Esophagus muscularis mucosa (tissue), 4 donors: ENCODE measurements around the gene HMG20B. TPM values are rescaled to one million over a fixed set of nuclear protein-coding genes. Genes with fewer than 3 reads are reported as not detected.

Experiments
- DNase-seq: peaks from one replicate; pipeline ENCODE4 v3.0.0-alpha.2; 2017; ENCODE audit errors: extremely low spot score
- H3K27ac ChIP-seq, 4 donors: fragments of 200-600 bp; sonication (generic); replicated peaks in 1 of 4; 1 replicate in 3 of 4; 2 replicates in 1 of 4; pipeline ENCODE4 v1.5.1; 2016 to 2019; ENCODE audit warnings: mild to moderate bottlenecking in 1 of 4
- H3K27me3 ChIP-seq, 4 donors: fragments of 200-600 bp; sonication (generic); one replicate each; pipeline versions ENCODE4 v1.5.1 to v1.6.0; 2016 to 2019
- H3K36me3 ChIP-seq, 4 donors: fragments of 200-600 bp; sonication (generic); one replicate each; pipeline ENCODE4 v1.5.1; 2016 to 2019
- H3K4me1 ChIP-seq, 4 donors: fragments of 200-600 bp; sonication (generic); one replicate each; pipeline ENCODE4 v1.5.1; 2016 to 2019
- H3K4me3 ChIP-seq, 4 donors: fragments of 200-600 bp; sonication (generic); 1 replicate in 2 of 4; 2 replicates in 2 of 4; pipeline ENCODE4 v1.5.1; 2016 to 2019; ENCODE audit warnings: mild to moderate bottlenecking in 4 of 4, moderate library complexity in 1 of 4
- H3K9me3 ChIP-seq, 4 donors: fragments of 200-600 bp; sonication (generic); 1 replicate in 3 of 4; 2 replicates in 1 of 4; pipeline ENCODE4 v1.5.1; 2016 to 2019
- CTCF ChIP-seq, 3 experiments: fragments of 200-600 bp in 2 of 3; fragments of 450-650 bp in 1 of 3; sonication (generic) in 2 of 3; IDR thresholded peaks; one replicate each; pipeline ENCODE4 v1.5.1; 2017 to 2019; ENCODE audit warnings: antibody characterized with exemption in 3 of 3, mild to moderate bottlenecking in 2 of 3, moderate library complexity in 1 of 3
- EP300 ChIP-seq: sonication (generic); formaldehyde crosslinking; IDR thresholded peaks from one replicate; pipeline ENCODE4 v1.6.1; 2017; ENCODE audit warnings: antibody characterized with exemption
- POLR2A ChIP-seq: fragments of 450-650 bp; IDR thresholded peaks from one replicate; pipeline ENCODE4 v1.6.1; 2017; ENCODE audit warnings: antibody characterized with exemption, moderate library complexity, mild to moderate bottlenecking, low read depth
- POLR2AphosphoS5 ChIP-seq, 2 donors: sonication (generic); formaldehyde crosslinking; IDR thresholded peaks; one replicate each; pipeline ENCODE4 v1.6.1; 2017; ENCODE audit warnings: antibody characterized with exemption in 2 of 2
- WGBS: methylation state at CpG from one replicate; pipeline ENCODE4 v1.1.5; 2018; 5-methylcytosine and 5-hydroxymethylcytosine counted together
- intact Hi-C: fragments of 100-400 bp; cut with DNase I; formaldehyde crosslinking; loops from one replicate; pipeline ENCODE4 v1.15.1; 2023
- total RNA-seq, 4 donors: library from RNA; depleted of rRNA; stranded (reverse); fragments of >200 nt; gene quantifications; one replicate each; pipeline versions ENCODE4 v1.1.0 to v1.2.1, GENCODE V29; 2016

Gene HMG20B
- total RNA-seq, 4 donors from 2014 or later = 136 to 202 (median 161) TPM

DNA sequence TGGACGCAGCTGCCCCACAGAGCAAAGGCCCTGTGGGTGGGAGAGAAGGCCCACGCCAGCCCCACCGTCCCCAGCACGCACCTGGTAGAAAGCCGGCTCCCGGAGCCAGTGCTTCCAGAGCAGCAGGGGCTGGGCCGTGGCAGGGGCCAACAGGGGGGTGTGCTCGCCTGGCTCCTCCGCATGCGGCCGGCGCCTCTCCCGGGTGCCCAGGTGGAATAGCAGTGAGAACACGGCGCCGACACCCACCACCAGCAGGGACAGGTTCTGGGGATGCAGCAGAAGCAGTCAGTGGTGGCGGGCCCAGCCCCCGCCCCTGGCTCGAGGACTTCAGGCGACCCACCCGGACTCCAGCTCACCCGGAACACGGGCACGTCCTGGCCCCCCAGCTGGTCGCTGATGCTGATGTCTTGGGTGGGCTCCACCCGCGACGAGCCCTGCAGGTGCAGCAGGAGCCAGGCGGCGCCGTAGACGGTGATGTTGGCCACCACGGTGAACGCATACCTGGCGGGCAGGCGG lies 24.9 kb upstream of the HMG20B start:
- 85% methylated on average over 6 of the region's 36 CpGs for WGBS
- peaks cover 0 to 28% (median 15%) of the 10 kb centered on the region in 4 donors for H3K4me1 ChIP-seq

GRCh38 chr19:3548606-3549005 lies 24.1 kb upstream of the HMG20B start:
- H3K27ac ChIP-seq = no peak overlapping the region
- intact Hi-C loops = loop anchor here (5.0 kb wide), 1 partner anchor 159 kb away; the partner anchor contains the start of gene TJP3
- peaks cover 0 to 59% (median 44%) of the 10 kb centered on the region in 4 donors for H3K36me3 ChIP-seq
- H3K4me1 ChIP-seq = peaks cover 0 to 26% (median 15%) of the 10 kb centered on the region in 4 donors
- WGBS = 83% methylated on average over 1 of the region's 14 CpGs
- H3K9me3 ChIP-seq = no peaks in the 10 kb centered on the region
- no peak for DNase-seq
- H3K4me3 ChIP-seq = no peak overlapping the region
- no peak for TF ChIP-seq POLR2AphosphoS5 (IDR thresholded peaks at IDR 0.05)
- no peak for TF ChIP-seq EP300
- TF ChIP-seq CTCF (IDR thresholded peaks at IDR 0.05) = no peak
- no peak for TF ChIP-seq POLR2A
- no peaks in the 10 kb centered on the region for H3K27me3 ChIP-seq

More for the DNA sequence above, 24.9 kb upstream of the HMG20B start:
- DNase-seq = no peak
- intact Hi-C loops = loop anchor here (5.0 kb wide), 1 partner anchor 159 kb away; the partner anchor contains the start of gene TJP3
- H3K9me3 ChIP-seq = no peaks in the 10 kb centered on the region
- peaks cover 0 to 62% (median 49%) of the 10 kb centered on the region in 4 donors for H3K36me3 ChIP-seq
- H3K27ac ChIP-seq = no peak overlapping the region
- no peaks in the 10 kb centered on the region for H3K27me3 ChIP-seq
- no peak overlapping the region for H3K4me3 ChIP-seq
- TF ChIP-seq CTCF (IDR thresholded peaks at IDR 0.05) = no peak
- TF ChIP-seq POLR2A = no peak
- no peak for TF ChIP-seq POLR2AphosphoS5 (IDR thresholded peaks at IDR 0.05)
- no peak for TF ChIP-seq EP300

DNA sequence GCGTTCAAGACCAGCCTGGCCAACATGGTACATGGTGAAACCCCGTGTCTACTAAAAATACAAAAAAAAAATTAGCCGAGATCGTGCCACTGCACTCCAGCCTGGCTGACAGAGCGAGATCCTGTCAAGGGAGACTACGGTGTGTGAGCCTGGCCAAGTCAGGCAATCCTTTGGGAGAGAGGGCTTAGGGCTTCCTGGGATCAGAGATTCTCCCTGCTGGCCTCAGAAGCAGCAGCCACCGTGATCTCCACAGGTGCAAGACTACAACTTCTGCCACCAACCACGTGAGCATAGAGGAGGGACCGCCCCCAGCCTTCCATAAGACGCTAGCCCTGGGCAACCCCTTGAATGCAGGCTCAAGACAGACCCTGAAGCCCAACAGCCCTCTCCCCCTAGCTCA lies 22.9 kb upstream of the HMG20B start:
- peaks cover 0 to 47% (median 34%) of the 10 kb centered on the region in 4 donors for H3K36me3 ChIP-seq
- intact Hi-C loops = loop anchor here (5.0 kb wide), 1 partner anchor 157 kb away; the partner anchor contains the start of gene TJP3

DNA sequence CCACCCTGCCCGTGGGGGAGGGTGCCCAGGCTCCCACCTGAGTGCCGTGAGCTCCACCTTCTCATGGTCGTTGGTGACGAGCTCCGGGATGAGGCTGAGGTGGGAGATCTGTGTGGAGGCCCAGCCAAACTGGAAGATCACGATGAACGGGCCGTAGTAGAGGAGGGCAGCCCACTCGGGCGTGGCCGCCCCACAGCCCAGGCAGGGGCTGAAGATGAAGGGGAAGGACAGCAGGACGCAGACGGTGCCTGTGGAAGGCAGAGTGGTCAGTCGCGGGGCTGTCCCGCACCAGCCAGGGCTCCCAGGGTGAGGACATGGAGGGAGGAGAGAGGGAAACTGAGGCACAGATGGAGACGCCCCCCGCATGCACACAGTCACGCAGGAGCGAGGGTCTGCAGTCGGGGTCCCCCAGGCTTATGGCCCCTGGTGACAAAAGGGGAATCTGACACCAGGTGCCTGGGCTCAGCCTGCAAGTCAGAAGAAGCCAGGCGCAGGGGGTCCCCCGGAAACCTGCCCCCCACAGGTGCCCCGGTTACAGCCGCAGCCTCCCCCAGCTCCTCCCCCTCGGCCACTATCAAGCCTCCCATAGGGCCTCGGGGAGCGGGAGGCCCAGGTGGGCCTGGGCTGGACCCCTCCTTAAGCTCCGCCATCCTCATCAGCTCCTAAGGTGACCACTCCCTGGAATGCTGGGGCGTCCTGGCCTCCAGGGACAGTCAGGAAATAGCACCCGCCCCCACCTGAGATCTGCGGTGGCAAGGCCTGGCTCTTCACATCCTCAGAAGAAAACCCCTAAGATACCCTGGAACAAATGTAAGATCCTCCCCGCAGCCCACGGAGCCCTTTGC lies 21.6 kb upstream of the HMG20B start:
- intact Hi-C loops = no loop called here
- no peak for DNase-seq

More for the DNA sequence above, 22.9 kb upstream of the HMG20B start:
- Histone ChIP-seq H3K9me3 (no peaks in the 10 kb centered on the region), H3K27me3 (no peaks in the 10 kb centered on the region), H3K4me3 (no peak overlapping the region), H3K4me1 (peaks cover 5 to 35% (median 24%) of the 10 kb centered on the region in 4 donors), H3K27ac (no peak overlapping the region)
- no peak for DNase-seq
- WGBS = 80% methylated on average over 10 of the region's 10 CpGs
- no peak for TF ChIP-seq EP300
- TF ChIP-seq POLR2AphosphoS5 (IDR thresholded peaks at IDR 0.05) = no peak
- TF ChIP-seq POLR2A = no peak
- TF ChIP-seq CTCF (IDR thresholded peaks at IDR 0.05) = no peak

More for the DNA sequence above, 21.6 kb upstream of the HMG20B start:
- no peak for TF ChIP-seq POLR2A
- no peak for TF ChIP-seq CTCF (IDR thresholded peaks at IDR 0.05)
- no peak for TF ChIP-seq EP300
- TF ChIP-seq POLR2AphosphoS5 (IDR thresholded peaks at IDR 0.05) = no peak
- WGBS = 90% methylated on average over 23 of the region's 34 CpGs
- Histone ChIP-seq H3K36me3 (peaks cover 0 to 40% (median 24%) of the 10 kb centered on the region in 4 donors), H3K9me3 (no peaks in the 10 kb centered on the region), H3K4me3 (no peak overlapping the region), H3K4me1 (peaks cover 16 to 42% (median 36%) of the 10 kb centered on the region in 4 donors), H3K27ac (no peak overlapping the region), H3K27me3 (no peaks in the 10 kb centered on the region)
